GM12892 (cell line): ENCODE data around the gene FBXL17.

Experiments
- DNase-seq: peaks from one replicate; pipeline ENCODE4 v3.0.0; 2011; ENCODE audit not compliant: insufficient read length
- FAIRE-seq: peaks from 2 replicates; lab custom pipeline; 2011; peaks lifted over from hg19 to GRCh38; lab: Jason Lieb, UNC
- POLR2A ChIP-seq: IDR thresholded peaks from 2 replicates; pipeline ENCODE4 v1.6.1; 2011; ENCODE audit warnings: low read depth, low read length, control low read depth
- POLR2AphosphoS5 ChIP-seq: IDR thresholded peaks from 2 replicates; pipeline ENCODE4 v1.6.1; 2011; ENCODE audit warnings: low read depth, low read length, control low read depth
- TAF1 ChIP-seq: IDR thresholded peaks from 2 replicates; pipeline ENCODE4 v1.6.1; 2011; ENCODE audit warnings: low read depth, mild to moderate bottlenecking, control low read depth, low read length, borderline replicate concordance

Gene FBXL17

DNA sequence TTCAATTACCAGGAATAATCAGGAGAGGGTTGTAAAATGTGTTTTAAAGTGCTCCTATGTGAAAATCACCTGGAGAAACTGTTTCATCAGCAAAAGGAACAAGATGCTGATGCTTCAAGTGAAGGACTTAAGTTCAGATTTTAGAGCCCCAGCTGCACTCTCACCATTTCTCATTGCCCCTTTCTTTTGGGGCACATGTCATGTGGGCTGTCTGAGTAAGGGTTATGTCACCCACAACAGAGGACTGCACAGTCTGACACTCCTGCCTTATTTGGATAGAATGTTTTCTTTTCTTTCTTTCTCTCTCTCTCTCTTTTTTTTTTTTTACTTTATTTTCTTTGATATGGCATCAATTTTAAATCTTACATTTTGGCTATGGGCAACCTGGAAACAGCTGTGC, 507.1 kb downstream of the FBXL17 start:
- no peak for FAIRE-seq
- DNase-seq, result no peak

DNA sequence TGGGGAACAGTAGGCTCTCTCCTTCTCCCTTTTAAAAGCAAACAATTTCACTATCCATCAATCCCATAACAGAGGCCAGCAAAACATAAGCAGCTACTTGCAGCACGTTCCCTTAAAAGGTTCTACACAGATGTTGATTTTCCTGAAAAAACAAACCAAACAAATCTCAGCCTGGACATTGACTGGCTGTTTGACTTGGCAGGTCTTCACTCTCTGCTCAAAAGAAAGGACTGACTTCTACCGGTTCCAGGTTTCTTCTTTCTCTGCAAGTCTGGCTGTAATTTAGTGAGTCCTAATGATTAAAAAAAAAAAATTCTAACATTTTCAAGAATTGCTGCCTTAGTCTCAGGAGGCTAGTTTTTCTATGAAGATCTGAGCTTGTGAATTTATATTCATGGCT, 508.0 kb downstream of the FBXL17 start:
- DNase-seq, result no peak
- TF ChIP-seq POLR2A (no peak), TAF1 (no peak), POLR2AphosphoS5 (no peak)
- FAIRE-seq, result no peak

More for the DNA sequence above, 507.1 kb downstream of the FBXL17 start:
- TF ChIP-seq POLR2AphosphoS5 (no peak), TAF1 (no peak), POLR2A (no peak)

DNA sequence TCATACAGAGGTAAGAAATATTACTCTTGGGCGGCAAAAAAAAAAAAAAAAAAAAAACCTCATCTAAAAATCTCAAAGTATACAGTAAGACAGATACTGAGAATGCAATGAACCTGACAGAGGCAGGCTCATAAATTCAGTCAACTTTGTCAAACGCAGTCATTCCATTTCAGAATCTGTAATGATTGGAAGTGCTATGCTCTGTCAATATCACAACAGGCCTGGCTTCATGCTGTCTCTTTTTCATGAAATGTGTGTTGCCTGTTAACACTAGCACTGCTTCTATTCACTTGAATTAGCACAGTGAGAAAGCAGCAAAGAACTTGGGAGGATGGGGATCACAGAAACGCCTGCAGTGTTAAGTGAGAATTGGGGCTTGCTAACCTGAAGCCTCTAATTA, 510.9 kb downstream of the FBXL17 start:
- no peak for TF ChIP-seq TAF1
- no peak for TF ChIP-seq POLR2AphosphoS5
- no peak for TF ChIP-seq POLR2A
- no peak for FAIRE-seq
- DNase-seq, result no peak

DNA sequence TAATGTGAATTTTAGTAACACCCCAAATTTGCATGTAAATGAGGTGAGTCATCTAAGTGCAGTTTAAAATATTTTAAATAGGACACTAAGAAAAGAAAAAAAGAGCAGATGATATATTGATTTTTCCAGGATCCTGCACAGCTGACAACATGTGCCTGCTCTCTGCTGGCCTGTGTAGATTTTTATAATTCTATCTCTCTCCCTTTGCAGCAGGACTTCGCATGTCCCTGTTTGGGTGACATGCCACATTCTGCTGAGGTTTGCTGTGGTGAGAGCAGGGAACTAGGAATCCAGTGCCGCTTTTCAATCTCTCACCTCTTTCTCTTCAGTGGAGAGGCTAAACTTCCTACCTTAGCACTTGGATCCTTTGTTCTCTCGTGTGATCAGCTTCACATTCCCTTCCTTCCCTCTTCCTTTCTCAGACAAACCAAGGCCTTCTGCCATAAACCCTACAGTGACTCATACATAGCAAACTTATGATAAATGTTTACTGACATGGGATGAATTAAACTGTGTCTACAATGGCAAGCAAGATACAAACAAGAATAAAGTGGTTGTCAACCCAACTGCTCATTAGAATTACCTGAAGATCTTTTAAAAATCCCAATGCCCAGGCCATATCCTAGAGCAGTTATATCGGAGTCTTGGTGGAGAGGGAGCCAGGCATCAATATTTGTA, 512.3 kb downstream of the FBXL17 start:
- TF ChIP-seq POLR2A (no peak), POLR2AphosphoS5 (no peak), TAF1 (no peak)
- DNase-seq (no peak), FAIRE-seq (no peak)

DNA sequence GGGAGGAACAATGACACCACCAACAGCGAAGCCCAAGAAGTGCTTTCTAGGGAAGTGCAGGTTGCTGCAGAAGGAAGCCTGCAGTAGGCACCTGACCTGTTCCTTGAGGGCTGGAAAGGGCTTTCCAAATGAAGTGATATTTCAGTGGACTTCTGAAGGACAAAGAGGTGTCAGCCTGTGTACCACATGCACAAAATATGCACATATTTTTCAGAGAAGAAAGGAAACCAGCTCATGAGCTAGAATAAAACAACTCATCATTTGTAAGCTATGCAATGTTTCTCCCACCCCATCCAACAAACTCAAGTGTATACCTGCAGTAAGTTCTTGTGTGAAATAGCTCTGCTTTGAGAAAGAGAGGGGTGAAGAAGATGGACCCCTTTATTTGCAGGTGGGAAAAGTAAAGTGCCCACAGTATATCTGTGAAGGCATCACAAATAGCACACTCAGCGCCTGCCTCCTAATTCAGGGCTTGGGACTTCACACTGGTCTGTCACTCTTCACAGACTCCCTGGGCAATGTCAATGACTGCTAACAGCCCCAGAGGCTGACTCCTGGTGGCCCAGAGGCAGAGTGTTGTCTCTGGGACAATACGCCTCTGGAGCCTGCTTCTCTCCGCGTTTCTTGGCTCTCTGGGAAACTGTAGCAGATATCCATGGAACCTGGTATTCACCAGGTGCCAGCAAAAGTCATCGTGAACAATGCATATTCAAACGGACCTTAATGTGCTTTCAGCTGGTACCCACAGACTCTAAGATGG, 513.1 kb downstream of the FBXL17 start:
- no peak for TF ChIP-seq POLR2A
- no peak for FAIRE-seq
- DNase-seq, result no peak

DNA sequence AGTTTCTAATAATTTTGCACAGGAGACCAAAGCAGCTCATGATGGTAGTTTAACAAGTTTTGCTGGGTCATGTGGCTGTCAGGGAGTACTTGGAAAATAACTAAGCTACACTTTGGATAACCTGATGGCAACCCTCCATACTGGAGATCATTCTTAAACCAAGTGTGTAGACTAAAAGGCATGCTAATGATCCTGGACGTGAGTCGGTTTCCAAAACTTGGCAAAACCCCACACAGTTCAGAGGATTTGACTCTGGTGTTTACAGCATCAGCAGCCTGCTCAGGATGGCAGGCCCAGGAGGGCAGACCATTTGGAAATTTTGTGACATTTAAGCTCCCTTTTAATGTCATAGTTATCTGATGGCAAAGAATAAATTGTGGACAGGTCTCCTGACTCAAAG, 514.6 kb downstream of the FBXL17 start:
- FAIRE-seq, result no peak
- TF ChIP-seq POLR2A (no peak), POLR2AphosphoS5 (no peak), TAF1 (no peak)
- DNase-seq, result no peak

DNA sequence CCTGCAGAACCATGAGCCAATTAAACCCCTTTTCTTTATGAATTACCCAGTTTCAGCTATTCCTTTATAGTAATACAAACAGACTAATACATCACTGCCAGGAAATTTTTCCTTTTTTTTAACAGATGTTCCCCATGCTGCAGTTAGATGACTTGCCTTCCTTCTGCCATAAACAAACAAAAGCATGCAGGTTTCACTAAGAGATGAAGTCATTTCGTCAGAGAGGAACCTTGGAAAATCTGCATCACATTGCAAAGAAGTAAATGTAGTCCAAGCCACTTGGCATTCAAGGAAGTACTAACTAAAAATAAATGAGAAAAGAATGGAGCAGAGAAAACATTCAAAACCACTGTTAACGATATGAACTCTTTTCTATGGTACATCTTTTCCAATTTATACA, 517.1 kb downstream of the FBXL17 start:
- DNase-seq (no peak), FAIRE-seq (no peak)
- no peak for TF ChIP-seq POLR2A
- no peak for TF ChIP-seq TAF1
- no peak for TF ChIP-seq POLR2AphosphoS5

DNA sequence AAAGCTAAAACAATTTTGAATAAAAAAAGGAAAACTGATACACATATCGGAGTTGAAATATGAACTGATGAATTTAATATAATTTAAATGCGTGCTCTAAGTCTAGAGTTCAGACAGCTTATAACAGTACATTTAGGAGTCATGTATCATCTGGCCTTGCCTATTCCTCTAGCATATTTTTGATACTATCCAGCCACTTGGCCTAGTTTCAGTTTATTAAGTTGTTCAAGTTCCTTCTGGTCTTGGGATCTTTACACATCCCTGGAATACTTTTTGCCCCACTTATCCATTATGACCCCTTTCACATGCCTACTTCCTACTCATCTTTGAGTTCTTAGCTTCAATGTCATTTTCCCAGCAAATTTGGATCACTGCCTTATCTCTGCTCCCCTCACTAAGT, 518.8 kb downstream of the FBXL17 start:
- TF ChIP-seq TAF1 (no peak), POLR2A (no peak), POLR2AphosphoS5 (no peak)
- FAIRE-seq, result no peak
- DNase-seq, result no peak

DNA sequence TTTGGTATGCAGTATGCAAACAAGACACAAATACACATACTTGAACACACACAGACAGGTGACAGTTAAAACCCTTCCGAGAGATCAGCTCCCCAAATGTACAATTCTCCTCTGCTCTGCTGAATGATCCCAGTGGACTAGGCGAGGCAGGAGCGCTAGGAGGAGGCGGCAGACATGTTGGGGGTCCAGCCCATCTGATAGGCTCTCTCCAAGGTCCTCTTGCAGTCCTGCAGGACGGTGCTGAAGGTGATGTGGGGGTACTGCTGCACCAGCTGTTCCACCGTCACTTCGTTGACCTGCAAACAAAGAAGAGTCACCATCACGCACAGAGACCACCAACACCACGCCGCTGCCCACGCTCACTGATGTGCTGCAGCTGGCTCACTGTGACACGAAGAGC, 520.3 kb downstream of the FBXL17 start:
- DNase-seq (no peak), FAIRE-seq (no peak)

DNA sequence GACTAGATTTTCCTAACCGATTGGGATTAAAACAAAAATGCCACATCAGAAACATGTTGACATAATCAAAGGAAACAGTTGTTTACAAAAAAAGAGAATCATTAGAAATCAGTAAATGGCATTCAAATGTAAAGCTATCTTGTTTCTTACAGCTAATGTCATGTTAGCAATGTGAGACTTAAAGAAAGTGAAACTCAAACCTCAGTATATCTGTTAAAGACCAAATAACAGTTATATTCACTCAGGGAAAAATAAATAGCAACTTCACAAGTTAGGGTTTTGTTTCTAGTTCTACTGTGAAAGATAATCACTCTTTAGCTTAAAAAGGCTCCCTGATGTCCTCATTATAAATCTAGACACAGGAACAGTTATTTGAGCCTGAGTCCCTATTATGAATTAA, 521.9 kb downstream of the FBXL17 start:
- FAIRE-seq (no peak), DNase-seq (no peak)
- TF ChIP-seq TAF1 (no peak), POLR2A (no peak)

More for the DNA sequence above, 520.3 kb downstream of the FBXL17 start:
- TF ChIP-seq POLR2A, result no peak
- no peak for TF ChIP-seq TAF1
- no peak for TF ChIP-seq POLR2AphosphoS5

DNA sequence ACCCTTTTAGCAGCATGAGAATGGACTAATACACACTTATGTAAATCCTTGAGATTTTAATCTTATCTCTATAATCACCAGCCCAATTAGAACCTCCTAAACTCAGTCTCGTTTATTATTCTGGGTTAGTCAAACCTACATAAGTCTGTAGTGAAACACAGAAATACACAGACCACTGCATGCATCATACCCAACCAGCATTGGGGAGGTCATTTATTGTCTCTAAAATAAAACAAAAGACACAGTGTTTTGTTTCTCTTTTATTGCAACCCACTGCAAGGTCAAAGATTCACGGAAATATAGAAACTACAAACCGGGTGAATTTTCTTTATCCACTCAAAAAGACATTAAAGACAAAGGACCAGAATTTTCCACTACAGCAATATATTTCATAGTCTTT, 523.1 kb downstream of the FBXL17 start:
- DNase-seq (no peak), FAIRE-seq (no peak)
- no peak for TF ChIP-seq POLR2A
- no peak for TF ChIP-seq POLR2AphosphoS5
- no peak for TF ChIP-seq TAF1

DNA sequence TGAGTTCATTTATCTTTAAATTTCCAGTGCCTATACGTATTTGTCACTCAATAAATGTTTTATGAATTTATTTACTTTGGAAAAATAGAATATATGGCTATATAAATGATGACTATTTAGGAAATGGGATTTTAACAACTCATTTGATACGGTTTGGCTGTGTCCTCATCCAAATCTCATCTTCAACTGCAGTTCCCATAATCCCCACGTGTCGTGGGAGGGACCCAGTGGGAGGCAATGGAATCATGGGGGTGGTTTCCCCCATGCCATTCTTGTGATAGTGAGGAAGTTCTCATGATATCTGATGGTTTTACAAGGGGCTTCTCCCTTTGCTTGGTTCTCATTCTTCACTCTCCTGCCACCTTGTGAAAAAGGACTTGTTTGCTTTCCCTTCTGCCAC, 523.6 kb downstream of the FBXL17 start:
- no peak for FAIRE-seq
- TF ChIP-seq TAF1 (no peak), POLR2A (no peak), POLR2AphosphoS5 (no peak)
- no peak for DNase-seq
